GM23248 (cell line): ENCODE results near the gene CNTNAP4. TPM values are rescaled to one million over a fixed set of nuclear protein-coding genes. Genes with fewer than 3 reads are reported as not detected.

Experiments
- DNase-seq: peaks from one replicate; pipeline ENCODE4 v3.0.0-alpha.2; 2015
- H2AFZ ChIP-seq: fragments of 200-600 bp; sonication (generic); 2 replicates; pipeline ENCODE4 v1.6.1; 2016; ENCODE audit warnings: antibody characterized with exemption
- H3F3A ChIP-seq: fragments of 200-600 bp; sonication (generic); 2 replicates; pipeline ENCODE4 v1.6.1; 2016; ENCODE audit warnings: mild to moderate bottlenecking, antibody characterized with exemption, mixed run types; ENCODE audit not compliant: insufficient read depth
- H3K27ac ChIP-seq: fragments of 200-600 bp; sonication (generic); 2 replicates; pipeline ENCODE4 v1.5.1; 2016; ENCODE audit warnings: mild to moderate bottlenecking
- H3K27me3 ChIP-seq: fragments of 200-600 bp; sonication (generic); replicated peaks from 2 replicates; pipeline ENCODE4 v1.6.1; 2016; ENCODE audit warnings: mild to moderate bottlenecking; ENCODE audit not compliant: insufficient read depth
- H3K36me3 ChIP-seq: fragments of 200-600 bp; sonication (generic); 2 replicates; pipeline ENCODE4 v1.6.1; 2016; ENCODE audit warnings: low read depth, mild to moderate bottlenecking
- H3K4me1 ChIP-seq: fragments of 200-600 bp; sonication (generic); 2 replicates; pipeline ENCODE4 v1.6.1; 2016; ENCODE audit warnings: mild to moderate bottlenecking; ENCODE audit not compliant: insufficient read depth
- H3K4me2 ChIP-seq: fragments of 200-600 bp; sonication (generic); one replicate; pipeline ENCODE4 v1.6.1; 2016; ENCODE audit warnings: mild to moderate bottlenecking; ENCODE audit not compliant: unreplicated experiment
- H3K4me3 ChIP-seq: fragments of 200-600 bp; sonication (generic); 2 replicates; pipeline ENCODE4 v1.5.1; 2016; ENCODE audit warnings: mild to moderate bottlenecking
- H3K79me2 ChIP-seq: fragments of 200-600 bp; sonication (generic); 2 replicates; pipeline ENCODE4 v1.6.1; 2016; ENCODE audit warnings: mild to moderate bottlenecking; ENCODE audit not compliant: insufficient read depth
- H3K9ac ChIP-seq: fragments of 200-600 bp; sonication (generic); 2 replicates; pipeline ENCODE4 v1.6.1; 2016; ENCODE audit warnings: mild to moderate bottlenecking
- H3K9me2 ChIP-seq: fragments of 200-600 bp; sonication (generic); 2 replicates; pipeline ENCODE4 v1.6.1; 2016; ENCODE audit warnings: mixed run types, mild to moderate bottlenecking, moderate library complexity; ENCODE audit not compliant: insufficient read depth
- H3K9me3 ChIP-seq: fragments of 200-600 bp; sonication (generic); one replicate; pipeline ENCODE4 v1.6.1; 2017; ENCODE audit warnings: low read depth
- H4K20me1 ChIP-seq: fragments of 200-600 bp; sonication (generic); 2 replicates; pipeline ENCODE4 v1.6.0; 2016; ENCODE audit not compliant: insufficient read depth
- EZH2 ChIP-seq: fragments of 200-600 bp; sonication (generic); IDR thresholded peaks from 2 replicates; pipeline ENCODE4 v1.6.1; 2018; ENCODE audit warnings: antibody characterized with exemption, mild to moderate bottlenecking; ENCODE audit not compliant: insufficient read depth, poor library complexity, severe bottlenecking
- EZH2phosphoT487 ChIP-seq: fragments of 200-600 bp; sonication (generic); IDR thresholded peaks from 2 replicates; pipeline ENCODE4 v1.6.1; 2018; ENCODE audit warnings: antibody characterized with exemption, moderate library complexity, mild to moderate bottlenecking, low read depth; ENCODE audit not compliant: insufficient read depth
- WGBS, 2 experiments: methylation state at CpG; one replicate each; pipeline ENCODE4 v1.1.6; 2015 to 2017; ENCODE audit warnings: low lambda C conversion rate in 2 of 2, low coverage in 1 of 2; ENCODE audit errors: missing lambda C conversion rate in 2 of 2; 5-methylcytosine and 5-hydroxymethylcytosine counted together
- in situ Hi-C: fragments of 300-500 bp; cut with MboI; formaldehyde crosslinking; loops from 2 replicates; pipeline ENCODE4 v1.15.0; 2020
- polyA plus RNA-seq: library from polyadenylated mRNA; unstranded; fragments of >200 nt; fragmentation: Nextera tagmentation; extraction: Ambion mirVana; gene quantifications from 2 replicates; pipeline ENCODE4 v1.2.1, GENCODE V29; 2016
- total RNA-seq: library from RNA; depleted of rRNA; stranded (reverse); fragments of >200 nt; shearing (Covaris generic); gene quantifications from 2 replicates; pipeline ENCODE4 v1.2.3, GENCODE V29; 2014

The CNTNAP4 gene
- total and polyA plus RNA-seq, 2 experiments from 2014 or later: not detected

- no peaks in the 10 kb centered on the region for H3K36me3 ChIP-seq
- no peaks in the 10 kb centered on the region for H3K9me2 ChIP-seq
- no peaks in the 10 kb centered on the region for H3F3A ChIP-seq
- H3K9ac ChIP-seq: no peak overlapping the region
- H3K4me2 ChIP-seq: no peak overlapping the region
- no peaks in the 10 kb centered on the region for H3K27me3 ChIP-seq
- H3K9me3 ChIP-seq: no peaks in the 10 kb centered on the region
- TF ChIP-seq EZH2phosphoT487 (no peak), EZH2 (no peak)
- H2AFZ ChIP-seq: no peak overlapping the region
- DNase-seq: no peak
- 10 to 16% methylated on average over 3 of the region's 3 CpGs for WGBS, 2 experiments
- H3K79me2 ChIP-seq: no peaks in the 10 kb centered on the region
- no peaks in the 10 kb centered on the region for H4K20me1 ChIP-seq
- H3K27ac ChIP-seq: no peak overlapping the region
- H3K4me3 ChIP-seq: no peak overlapping the region
- H3K4me1 ChIP-seq: no peaks in the 10 kb centered on the region
- in situ Hi-C loops: no loop called here
Observed at GRCh38 chr16:76502555-76502954, 225.4 kb downstream of the CNTNAP4 start.

- DNase-seq: no peak
- H2AFZ ChIP-seq: no peak overlapping the region
- H3K4me3 ChIP-seq: no peak overlapping the region
- H3K27ac ChIP-seq: no peak overlapping the region
- TF ChIP-seq EZH2 (no peak), EZH2phosphoT487 (no peak)
- no peak overlapping the region for H3K9ac ChIP-seq
- H3K9me2 ChIP-seq: no peaks in the 10 kb centered on the region
- no peaks in the 10 kb centered on the region for H4K20me1 ChIP-seq
- H3K4me2 ChIP-seq: no peak overlapping the region
- H3K27me3 ChIP-seq: no peaks in the 10 kb centered on the region
- H3K79me2 ChIP-seq: no peaks in the 10 kb centered on the region
- H3K36me3 ChIP-seq: no peaks in the 10 kb centered on the region
- H3K9me3 ChIP-seq: no peaks in the 10 kb centered on the region
- H3F3A ChIP-seq: no peaks in the 10 kb centered on the region
- in situ Hi-C loops: no loop called here
- no peaks in the 10 kb centered on the region for H3K4me1 ChIP-seq
Observed at GRCh38 chr16:76503091-76503490, 225.9 kb downstream of the CNTNAP4 start.

- H3F3A ChIP-seq: no peaks in the 10 kb centered on the region
- no peaks in the 10 kb centered on the region for H4K20me1 ChIP-seq
- no peak overlapping the region for H3K4me3 ChIP-seq
- H2AFZ ChIP-seq: no peak overlapping the region
- H3K36me3 ChIP-seq: no peaks in the 10 kb centered on the region
- WGBS, 2 experiments: 3 to 13% methylated on average over 3 of the region's 3 CpGs
- H3K4me1 ChIP-seq: no peaks in the 10 kb centered on the region
- H3K9ac ChIP-seq: no peak overlapping the region
- no peaks in the 10 kb centered on the region for H3K9me3 ChIP-seq
- no peaks in the 10 kb centered on the region for H3K27me3 ChIP-seq
- TF ChIP-seq EZH2 (no peak), EZH2phosphoT487 (no peak)
- no peak overlapping the region for H3K27ac ChIP-seq
- no peak overlapping the region for H3K4me2 ChIP-seq
- H3K9me2 ChIP-seq: no peaks in the 10 kb centered on the region
- DNase-seq: no peak
- H3K79me2 ChIP-seq: no peaks in the 10 kb centered on the region
- in situ Hi-C loops: no loop called here
Observed at GRCh38 chr16:76511203-76511602, 234.0 kb downstream of the CNTNAP4 start.

- Histone ChIP-seq H3K9me3 (no peaks in the 10 kb centered on the region), H3K36me3 (no peaks in the 10 kb centered on the region), H3K27me3 (no peaks in the 10 kb centered on the region), H3K4me1 (no peaks in the 10 kb centered on the region), H4K20me1 (no peaks in the 10 kb centered on the region), H3K9ac (no peak overlapping the region), H3F3A (no peaks in the 10 kb centered on the region), H3K27ac (no peak overlapping the region), H3K4me2 (no peak overlapping the region), H3K4me3 (no peak overlapping the region), H3K9me2 (no peaks in the 10 kb centered on the region), H2AFZ (no peak overlapping the region), H3K79me2 (no peaks in the 10 kb centered on the region)
- in situ Hi-C loops: no loop called here
- TF ChIP-seq EZH2phosphoT487 (no peak), EZH2 (no peak)
- DNase-seq: no peak
- WGBS, 2 experiments: 0 to 17% methylated on average over 1 of the region's 1 CpG
Observed at GRCh38 chr16:76518781-76519180, 241.6 kb downstream of the CNTNAP4 start.

GRCh38 chr16:76524356-76524755 lies 247.2 kb downstream of the CNTNAP4 start:
- H3F3A ChIP-seq: no peaks in the 10 kb centered on the region
- no peak overlapping the region for H2AFZ ChIP-seq
- no peaks in the 10 kb centered on the region for H3K27me3 ChIP-seq
- no peak overlapping the region for H3K27ac ChIP-seq
- H3K4me2 ChIP-seq: no peak overlapping the region
- H3K9ac ChIP-seq: no peak overlapping the region
- WGBS, 2 experiments: 3 to 4% methylated on average over 2 of the region's 2 CpGs
- no peak overlapping the region for H3K4me3 ChIP-seq
- H4K20me1 ChIP-seq: no peaks in the 10 kb centered on the region
- H3K9me3 ChIP-seq: no peaks in the 10 kb centered on the region
- no peak for TF ChIP-seq EZH2
- TF ChIP-seq EZH2phosphoT487: no peak
- H3K4me1 ChIP-seq: no peaks in the 10 kb centered on the region
- H3K9me2 ChIP-seq: no peaks in the 10 kb centered on the region
- H3K79me2 ChIP-seq: no peaks in the 10 kb centered on the region
- in situ Hi-C loops: no loop called here
- H3K36me3 ChIP-seq: no peaks in the 10 kb centered on the region
- DNase-seq: no peak
